M059J (cell line): Measurements from ENCODE around the gene COL20A1. TPM values are rescaled to one million over a fixed set of nuclear protein-coding genes. Genes with fewer than 3 reads are reported as not detected.
"Not testable (repeated sequence)": the region's sequence is repeated elsewhere in the genome, so short reads cannot be mapped to it uniquely, and the experiment has no call there.

ENCODE experiments used
- DNase-seq: peaks from one replicate; pipeline ENCODE4 v3.0.0-alpha.2; 2012; ENCODE audit warnings: low read depth
- total RNA-seq: library from RNA; depleted of rRNA; stranded (reverse); fragments of >200 nt; shearing (Covaris generic); gene quantifications from 2 replicates; pipeline ENCODE4 v1.2.3, GENCODE V29; 2014; rRNA removed

The COL20A1 gene
- total RNA-seq, 1 experiment from 2014 or later, result not detected

DNA sequence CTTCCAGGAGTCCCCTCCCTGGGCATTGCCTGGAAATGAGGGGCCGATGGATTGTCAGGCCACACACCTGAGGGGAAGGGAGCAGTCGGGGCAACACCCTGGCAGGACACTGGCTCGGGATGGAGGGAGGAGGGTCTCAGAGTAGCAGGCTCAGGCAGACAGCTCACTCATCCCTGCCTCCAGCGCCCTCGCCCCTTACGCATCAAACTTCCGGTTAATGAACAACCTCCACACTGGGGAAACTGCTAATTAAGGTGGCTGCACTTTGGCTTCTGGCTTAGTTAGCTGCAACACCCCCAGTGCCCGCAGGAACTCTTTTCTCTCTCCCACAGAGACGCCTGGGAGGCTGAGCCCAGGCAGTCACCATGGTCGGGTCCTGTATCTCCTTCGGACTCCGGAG is 81.5 kb downstream of the COL20A1 start:
- no peak for DNase-seq

DNA sequence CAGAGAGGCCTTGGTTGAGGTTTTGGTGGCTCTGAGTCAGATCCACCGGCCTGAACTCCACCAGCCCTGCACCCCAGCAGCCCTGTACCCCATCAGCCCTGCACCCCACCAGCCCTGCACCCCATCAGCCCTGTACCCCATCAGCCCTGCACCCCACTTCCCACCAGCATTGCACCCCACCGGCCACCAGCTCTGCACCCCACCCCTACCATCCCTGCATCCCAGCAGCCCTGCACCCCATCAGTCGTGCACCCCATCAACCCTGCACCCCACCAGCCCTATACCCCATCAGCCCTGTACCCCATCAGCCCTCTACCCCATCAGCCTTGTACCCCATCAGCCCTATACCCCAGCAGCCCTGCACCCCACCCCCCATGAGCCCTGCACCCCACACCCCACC is 82.5 kb downstream of the COL20A1 start:
- no peak for DNase-seq

DNA sequence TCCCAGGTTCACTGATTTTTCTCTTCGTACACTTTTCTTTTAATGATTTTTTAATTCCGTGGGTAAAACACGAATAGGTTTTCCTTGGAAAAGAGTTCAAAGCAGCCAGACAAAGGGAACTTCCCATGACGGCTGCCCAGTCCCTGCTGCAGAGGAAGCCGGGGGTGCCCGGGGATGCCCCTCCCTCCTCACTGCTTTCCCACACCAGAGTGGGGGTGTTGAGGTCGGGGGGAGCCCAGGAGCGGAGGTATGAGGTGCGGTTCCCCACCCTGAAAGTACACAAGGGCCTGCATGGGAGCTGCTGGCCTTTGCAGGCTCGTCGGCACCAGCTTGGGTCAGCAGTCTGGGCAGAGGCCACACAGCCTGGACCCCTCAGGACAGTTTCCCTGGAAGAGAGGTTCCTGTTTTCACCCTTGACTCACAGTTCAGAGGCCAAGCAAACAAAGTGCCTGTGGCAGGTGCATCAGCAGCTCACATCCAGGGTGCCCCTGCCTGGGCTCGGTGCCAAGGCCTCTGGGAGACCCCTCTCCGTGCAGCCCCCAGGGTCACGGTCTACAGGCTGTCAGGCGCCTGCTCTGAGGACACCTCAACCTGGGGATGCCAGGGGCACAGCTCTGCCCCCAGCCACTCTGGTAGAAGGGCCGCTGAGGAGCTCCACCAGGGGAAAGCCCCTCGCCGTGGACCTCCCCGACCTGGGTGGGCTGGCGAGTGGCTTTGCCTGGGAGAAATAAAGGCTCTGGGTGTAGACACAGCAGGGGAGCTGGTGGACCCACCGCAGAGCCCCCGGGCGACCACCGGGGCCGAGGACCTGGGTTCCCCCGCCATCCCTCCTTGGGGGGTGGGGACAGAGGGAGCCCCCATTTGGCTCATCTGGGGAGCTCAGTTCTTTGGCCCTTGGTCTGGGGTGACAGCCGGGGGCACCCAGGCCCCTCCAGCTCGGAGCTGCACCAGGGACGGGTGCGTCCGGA is 83.6 kb downstream of the COL20A1 start:
- no peak for DNase-seq

DNA sequence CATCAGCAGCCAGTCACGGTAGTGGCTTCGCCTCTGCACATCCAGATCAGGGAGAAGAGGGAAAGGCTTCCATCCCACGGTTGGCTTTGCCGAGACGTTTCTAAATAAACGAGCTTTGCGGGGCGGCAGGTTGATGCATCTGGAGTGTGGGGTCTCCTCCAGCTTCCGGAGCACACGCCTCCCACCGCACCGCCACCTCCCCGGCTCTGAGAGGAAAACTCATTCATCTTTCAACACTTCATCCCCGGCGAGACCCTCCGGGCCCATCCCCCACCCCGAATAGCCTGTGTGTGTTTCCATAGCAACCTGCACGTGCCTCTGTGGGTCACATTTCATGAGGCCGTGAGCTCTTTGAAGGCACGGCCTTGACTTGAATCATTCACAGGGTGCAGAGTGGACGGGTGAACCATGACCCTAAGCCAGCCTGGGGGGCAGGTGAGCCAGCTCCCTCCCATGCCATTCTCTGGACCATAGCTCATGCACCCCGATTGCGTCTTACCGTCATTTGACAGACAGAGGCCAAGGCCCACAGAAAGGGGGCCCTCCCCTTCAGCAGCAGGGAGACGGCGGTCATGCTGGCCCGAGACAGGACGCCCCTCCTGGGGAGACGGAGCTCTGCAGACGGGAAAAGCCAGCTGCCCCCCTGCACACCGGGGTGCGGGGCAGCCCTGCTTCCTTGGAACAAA is 84.4 kb downstream of the COL20A1 start:
- DNase-seq, result no peak

DNA sequence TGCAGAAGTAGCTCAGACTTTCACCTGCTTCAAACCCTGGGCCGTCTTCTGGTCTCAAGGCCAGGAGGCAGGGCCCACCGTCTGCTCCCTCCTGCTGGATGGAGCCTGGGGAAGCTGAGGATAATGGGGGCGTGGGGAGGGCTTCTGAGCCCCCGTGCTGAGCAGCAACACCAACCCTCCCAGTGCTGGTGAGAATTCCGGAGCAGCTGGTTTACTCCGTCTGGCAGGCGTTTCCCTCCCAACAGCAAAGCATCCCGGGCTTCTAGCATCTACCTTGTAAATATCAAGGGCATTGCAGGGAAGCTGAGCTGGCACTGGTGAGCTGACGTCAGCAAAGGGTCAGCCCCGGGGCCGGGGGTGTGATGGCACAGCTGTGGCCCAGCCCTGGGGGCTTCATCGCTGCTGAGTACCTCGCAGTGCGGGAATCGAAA is 85.0 kb downstream of the COL20A1 start:
- no peak for DNase-seq

DNA sequence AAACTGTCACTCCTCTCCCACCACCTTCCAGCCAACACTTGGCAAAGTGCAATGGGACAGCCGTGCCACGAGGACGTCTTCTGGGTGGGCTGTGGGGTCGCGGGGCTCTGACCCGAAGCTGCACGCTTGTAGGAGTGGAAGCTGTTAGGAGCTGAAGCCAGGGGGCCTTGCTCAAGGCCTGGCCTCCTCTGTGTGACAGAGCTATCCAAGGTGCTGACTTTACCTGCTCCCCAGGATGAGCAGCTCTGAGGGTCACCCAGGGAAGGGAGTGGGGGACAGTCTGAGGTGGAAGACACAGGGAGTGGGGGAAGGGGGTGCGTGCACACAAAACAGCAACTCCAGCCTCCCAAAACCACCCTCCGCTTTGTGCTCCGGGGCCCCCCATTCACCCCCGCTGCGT is 85.6 kb downstream of the COL20A1 start:
- no peak for DNase-seq

DNA sequence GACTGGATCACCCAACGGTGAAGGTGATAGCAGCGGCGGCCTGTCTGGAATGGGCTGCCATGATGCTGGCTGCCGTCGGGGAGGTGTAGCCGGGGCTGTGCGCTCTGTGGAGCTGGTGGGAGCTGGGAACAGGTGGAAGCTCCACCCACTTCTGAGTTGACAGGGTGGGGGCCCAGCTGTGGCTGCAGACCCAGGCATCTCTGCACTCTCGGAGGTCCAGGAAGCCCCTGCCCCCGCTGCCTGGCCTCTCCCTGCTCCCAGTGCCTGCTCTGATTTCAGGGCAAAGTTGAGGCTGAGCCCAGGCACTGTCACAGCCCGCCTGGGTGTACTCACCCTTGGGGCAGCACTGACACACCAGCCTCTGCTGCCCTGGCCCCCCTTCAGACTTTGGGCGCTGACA is 86.3 kb downstream of the COL20A1 start:
- no peak for DNase-seq

DNA sequence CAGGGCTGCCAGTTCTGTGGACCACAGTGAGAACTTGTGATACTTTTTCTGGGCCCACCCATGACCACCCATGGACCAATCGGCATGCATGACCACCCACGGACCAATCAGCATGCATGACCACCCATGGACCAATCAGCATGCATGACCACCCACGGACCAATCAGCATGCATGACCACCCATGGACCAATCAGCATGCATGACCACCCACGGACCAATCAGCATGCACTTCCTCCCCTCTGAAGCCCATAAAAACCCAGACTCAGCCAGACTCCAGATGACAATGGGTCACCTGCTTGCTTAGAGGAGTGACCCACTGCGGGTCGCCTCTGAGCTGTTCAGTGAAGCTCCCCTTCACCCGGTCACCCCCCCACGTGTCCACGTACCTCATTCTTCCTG is 86.9 kb downstream of the COL20A1 start:
- not testable (repeated sequence) for DNase-seq

DNA sequence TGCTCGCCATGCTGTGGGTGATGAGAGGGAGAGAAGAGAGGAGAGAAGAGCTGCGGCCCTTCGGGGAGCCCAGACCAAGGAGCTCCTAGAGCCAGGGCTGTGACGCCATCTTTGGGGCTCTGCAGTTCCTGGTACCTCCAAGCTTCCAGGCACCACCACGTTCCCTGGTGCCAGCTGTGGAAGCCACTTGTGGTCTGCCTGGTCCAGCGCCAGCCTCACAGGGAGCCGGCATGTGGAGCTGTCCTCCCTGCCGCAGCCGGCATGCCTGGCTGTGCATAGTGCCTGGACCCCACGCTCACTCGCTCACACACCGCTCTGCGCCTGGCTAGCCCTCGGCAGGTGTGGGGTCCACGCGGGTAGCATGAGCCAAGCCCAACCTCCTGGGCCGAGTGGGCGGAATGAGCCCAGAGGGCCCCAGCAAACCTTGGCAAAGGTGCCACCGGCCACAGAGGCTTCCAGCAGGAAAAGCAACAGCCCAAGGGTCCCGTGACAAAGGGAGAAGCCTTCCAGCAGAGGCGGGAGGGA is 87.4 kb downstream of the COL20A1 start:
- DNase-seq, result no peak

DNA sequence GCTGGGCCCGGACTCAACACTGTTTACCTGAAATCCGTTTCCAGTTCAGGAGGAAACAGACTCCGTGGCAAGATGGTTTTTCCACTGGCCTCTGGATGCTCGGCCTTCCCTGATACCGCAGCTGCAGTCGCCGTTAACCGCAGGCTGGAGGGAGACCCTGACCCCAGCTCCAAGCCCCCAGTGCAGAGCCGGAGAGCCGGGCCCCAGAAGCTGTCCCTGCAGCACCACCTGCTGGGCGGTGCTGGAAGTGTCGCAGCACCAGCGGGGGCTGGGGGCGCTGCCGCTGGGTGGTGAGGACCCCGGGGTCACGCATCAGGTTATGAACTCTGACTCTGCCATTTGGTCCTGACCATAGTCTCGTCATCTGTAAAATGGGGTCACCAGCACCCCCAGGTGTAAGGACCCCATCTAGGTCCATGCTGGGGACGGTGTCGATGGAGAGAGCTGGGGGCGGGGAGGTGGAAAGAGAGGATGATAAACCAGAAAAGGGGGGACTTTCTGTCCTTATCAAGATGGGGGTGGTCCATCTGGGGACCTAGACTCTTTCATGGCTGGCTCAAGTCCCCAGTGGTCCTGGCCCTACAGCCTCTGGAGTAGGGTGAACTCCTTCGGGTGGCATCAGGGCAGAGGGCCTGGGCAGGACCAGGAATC is 88.9 kb downstream of the COL20A1 start:
- no peak for DNase-seq

DNA sequence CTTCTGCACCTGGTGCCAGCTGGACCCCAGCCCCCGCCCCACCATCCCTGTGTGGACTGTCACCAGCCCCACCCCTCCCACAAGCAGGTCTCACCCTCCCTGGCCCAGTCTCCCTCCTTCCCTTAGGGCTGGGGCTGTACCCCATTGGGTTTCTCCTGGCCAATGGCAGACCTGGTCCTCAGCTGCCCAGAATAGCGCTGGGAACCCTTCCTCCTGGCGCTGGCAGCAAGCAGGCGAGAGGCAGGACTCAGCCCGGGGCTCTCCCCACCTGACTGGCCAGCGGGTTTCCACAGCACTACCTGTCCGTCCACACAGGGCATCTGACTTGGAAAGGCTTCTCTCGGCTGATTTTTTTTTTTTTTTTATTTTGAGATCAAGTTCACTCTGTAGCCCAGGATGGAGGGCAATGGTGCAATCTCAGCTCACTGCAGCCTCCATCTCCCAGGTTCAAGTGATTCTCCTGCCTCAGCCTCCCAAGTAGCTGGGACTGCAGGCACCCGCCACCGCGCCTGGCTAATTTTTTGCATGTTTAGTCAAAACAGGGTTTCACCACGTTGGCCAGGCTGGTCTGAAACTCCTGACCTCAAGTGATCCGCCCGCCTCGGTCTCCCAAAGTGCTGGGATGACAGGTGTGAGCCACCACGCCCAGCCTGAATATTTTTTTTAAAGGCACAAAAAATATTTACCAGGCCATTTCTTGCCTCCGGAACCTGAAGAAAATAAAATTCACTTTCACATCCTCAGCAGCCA is 89.7 kb downstream of the COL20A1 start:
- no peak for DNase-seq

DNA sequence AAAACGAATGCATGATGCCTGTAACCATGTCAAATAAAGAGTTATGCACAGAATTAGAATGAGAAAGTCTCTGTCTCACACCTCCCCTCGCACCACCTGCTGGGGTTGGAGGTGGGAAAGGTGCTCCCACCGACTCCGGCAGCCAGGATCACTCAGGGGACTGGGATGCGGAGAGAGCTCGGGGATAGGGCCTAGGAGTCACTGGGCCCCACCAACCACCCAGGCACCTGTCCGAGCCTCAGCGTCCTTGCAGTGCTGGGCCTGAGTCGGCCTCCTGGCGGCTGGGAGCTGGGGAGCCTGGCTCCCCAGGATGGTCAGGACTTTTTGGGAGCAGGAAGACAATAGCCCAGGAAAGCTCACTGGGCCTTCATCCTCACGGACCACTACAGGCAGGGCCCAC is 90.6 kb downstream of the COL20A1 start:
- DNase-seq, result no peak

DNA sequence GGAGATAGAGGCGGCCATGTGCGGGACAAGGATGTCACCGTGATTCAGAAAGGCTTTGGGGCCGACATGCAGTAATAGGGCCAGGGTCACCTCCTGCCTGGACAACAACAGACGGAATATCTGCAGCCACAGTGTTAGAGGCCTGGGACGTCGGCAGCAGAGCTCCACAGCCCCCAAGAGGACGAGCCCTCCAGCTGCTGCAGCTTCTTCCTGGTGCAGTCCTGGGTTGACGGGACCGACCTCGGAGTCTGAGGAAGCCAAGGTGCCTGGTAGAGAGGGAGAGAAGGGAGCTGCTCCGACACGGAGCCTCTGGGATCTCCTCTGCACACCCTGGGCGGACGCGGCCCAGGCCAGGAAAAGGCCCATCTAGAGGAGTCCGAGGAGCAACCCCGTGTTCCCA is 91.3 kb downstream of the COL20A1 start:
- no peak for DNase-seq

Other genes with a start within 250 kb of the COL20A1 start
- 28.4 and 41.2 TPM in 2 replicates for gene YTHDF1, start 77.1 kb upstream of the COL20A1 start, total RNA-seq
- gene BIRC7, start 57.3 kb upstream of the COL20A1 start, total RNA-seq, result not detected in 2 replicates
- gene NKAIN4, start 38.7 kb upstream of the COL20A1 start, total RNA-seq, result not detected in 2 replicates
- 35.3 and 78.1 TPM in 2 replicates for gene ARFGAP1, start 20.4 kb upstream of the COL20A1 start, total RNA-seq
- gene CHRNA4, start 68.2 kb downstream of the COL20A1 start, total RNA-seq, result not detected in 2 replicates
- not detected in 2 replicates for gene KCNQ2, start 179.5 kb downstream of the COL20A1 start, total RNA-seq
- gene EEF1A2, start 205.9 kb downstream of the COL20A1 start, total RNA-seq, result 154 and 260 TPM in 2 replicates
- 263 and 328 TPM in 2 replicates for gene PPDPF, start 227.6 kb downstream of the COL20A1 start, total RNA-seq
- not detected in 2 replicates for gene PTK6, start 244.2 kb downstream of the COL20A1 start, total RNA-seq